Body of pancreas (tissue), 4 donors: Measurements from ENCODE around the gene PLAAT2.

ENCODE experiments used
- CTCF ChIP-seq, 7 experiments: fragments of 450-650 bp in 4 of 7; fragments of 200-600 bp in 3 of 7; sonication (generic) in 3 of 7; IDR thresholded peaks; one replicate each; pipeline ENCODE4 v1.5.1; 2016 to 2019; ENCODE audit warnings: antibody characterized with exemption in 7 of 7
- POLR2A ChIP-seq, 3 donors: fragments of 450-650 bp; IDR thresholded peaks; one replicate each; pipeline ENCODE4 v1.6.1; 2016; ENCODE audit warnings: antibody characterized with exemption in 3 of 3, mild to moderate bottlenecking in 2 of 3

- TF ChIP-seq CTCF (IDR thresholded peaks at IDR 0.05) (no peak), POLR2A (IDR thresholded peaks at IDR 0.05) (no peak)
These were observed 45.5 kb upstream of the PLAAT2 start for GRCh38 chr11:63608353-63609345.
